H9 (cell line): ENCODE data around the gene ADCY5. TPM values are rescaled to one million over a fixed set of nuclear protein-coding genes. Genes with fewer than 3 reads are reported as not detected.

Experiments used
- DNase-seq: peaks from one replicate; pipeline ENCODE4 v3.0.0-alpha.2; 2017
- H2AFZ ChIP-seq: one replicate; pipeline ENCODE4 v1.6.1; 2013; ENCODE audit warnings: mild to moderate bottlenecking, low read length, control low read depth, moderate library complexity
- H2AK5ac ChIP-seq: 2 replicates; pipeline ENCODE4 v1.6.1; 2013; ENCODE audit warnings: low read length, control low read depth, mixed read lengths; ENCODE audit not compliant: insufficient read length
- H2BK120ac ChIP-seq: one replicate; pipeline ENCODE4 v1.6.1; 2013; ENCODE audit warnings: low read depth, mild to moderate bottlenecking, low read length, control low read depth, inconsistent platforms; ENCODE audit not compliant: poor library complexity, severe bottlenecking
- H2BK12ac ChIP-seq: 2 replicates; pipeline ENCODE4 v1.6.1; 2013; ENCODE audit warnings: low read length, control low read depth, mixed read lengths, low read depth; ENCODE audit not compliant: insufficient read length
- H2BK15ac ChIP-seq: 2 replicates; pipeline ENCODE4 v1.6.1; 2013; ENCODE audit warnings: low read depth, low read length, control low read depth
- H2BK20ac ChIP-seq: one replicate; pipeline ENCODE4 v1.6.1; 2013; ENCODE audit warnings: low read depth, mild to moderate bottlenecking, low read length, control low read depth, inconsistent platforms; ENCODE audit not compliant: poor library complexity, severe bottlenecking
- H2BK5ac ChIP-seq: 2 replicates; pipeline ENCODE4 v1.6.1; 2013; ENCODE audit warnings: low read length, control low read depth, mixed read lengths; ENCODE audit not compliant: insufficient read length
- H3K14ac ChIP-seq: 2 replicates; pipeline ENCODE4 v1.6.1; 2013; ENCODE audit warnings: low read length, control low read depth; ENCODE audit not compliant: insufficient read depth
- H3K18ac ChIP-seq: 2 replicates; pipeline ENCODE4 v1.6.1; 2013; ENCODE audit warnings: low read depth, mild to moderate bottlenecking, mixed read lengths, low read length, control low read depth; ENCODE audit not compliant: insufficient read length
- H3K23ac ChIP-seq: 2 replicates; pipeline ENCODE4 v1.6.1; 2013; ENCODE audit warnings: low read length, control low read depth, mixed read lengths, low read depth; ENCODE audit not compliant: insufficient read length
- H3K23me2 ChIP-seq: 2 replicates; pipeline ENCODE4 v1.6.1; 2013; ENCODE audit warnings: low read depth, mild to moderate bottlenecking, mixed read lengths, low read length, control low read depth; ENCODE audit not compliant: insufficient read length, poor library complexity, severe bottlenecking
- H3K27ac ChIP-seq: 2 replicates; pipeline ENCODE4 v1.5.1; 2013; ENCODE audit warnings: low read length, control low read depth, mixed read lengths, low read depth; ENCODE audit not compliant: insufficient read length
- H3K27me3 ChIP-seq: 2 replicates; pipeline ENCODE4 v1.6.1; 2013; ENCODE audit warnings: low read length, control low read depth, inconsistent platforms; ENCODE audit not compliant: insufficient read depth
- H3K4ac ChIP-seq: 2 replicates; pipeline ENCODE4 v1.6.1; 2013; ENCODE audit warnings: low read depth, mild to moderate bottlenecking, control low read depth, inconsistent platforms, low read length, moderate library complexity
- H3K4me1 ChIP-seq: 2 replicates; pipeline ENCODE4 v1.6.1; 2013; ENCODE audit warnings: low read length, control low read depth, inconsistent platforms; ENCODE audit not compliant: insufficient read depth
- H3K4me2 ChIP-seq: 2 replicates; pipeline ENCODE4 v1.6.1; 2013; ENCODE audit warnings: low read length, control low read depth, mixed read lengths; ENCODE audit not compliant: insufficient read length, insufficient read depth
- H3K56ac ChIP-seq: 2 replicates; pipeline ENCODE4 v1.6.1; 2013; ENCODE audit warnings: low read depth, mild to moderate bottlenecking, mixed read lengths, low read length, control low read depth; ENCODE audit not compliant: insufficient read length
- H3K79me1 ChIP-seq: 2 replicates; pipeline ENCODE4 v1.6.1; 2013; ENCODE audit warnings: low read depth, mild to moderate bottlenecking, moderate library complexity, low read length, control low read depth, inconsistent platforms; ENCODE audit not compliant: insufficient read depth, poor library complexity, severe bottlenecking
- H3K79me2 ChIP-seq: 2 replicates; pipeline ENCODE4 v1.6.1; 2013; ENCODE audit warnings: low read length, control low read depth, inconsistent platforms; ENCODE audit not compliant: insufficient read depth
- H3K9ac ChIP-seq: 2 replicates; pipeline ENCODE4 v1.6.1; 2013; ENCODE audit warnings: low read length, control low read depth, mixed read lengths; ENCODE audit not compliant: insufficient read length; ENCODE audit errors: extremely low read depth
- H3K9me3 ChIP-seq: one replicate; pipeline ENCODE4 v1.6.1; 2013; ENCODE audit warnings: low read depth, low read length, inconsistent platforms; ENCODE audit not compliant: control insufficient read depth
- H3T11ph ChIP-seq: one replicate; pipeline ENCODE4 v1.6.1; 2013; ENCODE audit warnings: mild to moderate bottlenecking, low read length, control low read depth, inconsistent platforms
- H4K20me1 ChIP-seq: one replicate; pipeline ENCODE4 v1.6.1; 2013; ENCODE audit not compliant: control insufficient read depth, insufficient read length, insufficient read depth
- H4K5ac ChIP-seq: 2 replicates; pipeline ENCODE4 v1.6.1; 2013; ENCODE audit warnings: low read depth, mild to moderate bottlenecking, mixed read lengths, low read length, control low read depth; ENCODE audit not compliant: insufficient read length
- H4K8ac ChIP-seq: replicated peaks from 2 replicates; pipeline ENCODE4 v1.6.1; 2013; ENCODE audit warnings: low read length, control low read depth, mixed read lengths, low read depth; ENCODE audit not compliant: insufficient read length
- H4K91ac ChIP-seq: 2 replicates; pipeline ENCODE4 v1.6.1; 2013; ENCODE audit warnings: low read depth, mild to moderate bottlenecking, moderate library complexity, mixed read lengths, low read length, control low read depth; ENCODE audit not compliant: insufficient read length
- H3K27ac Mint-ChIP-seq, 3 experiments: 2 replicates in 2 of 3; 3 replicates in 1 of 3; pipeline ENCODE4 v1.8.0; 2020 to 2021; ENCODE audit warnings: mixed read lengths in 3 of 3, mild to moderate bottlenecking in 1 of 3, moderate library complexity in 1 of 3
- H3K27me3 Mint-ChIP-seq: 2 replicates; pipeline ENCODE4 v1.8.0; 2021; ENCODE audit warnings: low read depth, mild to moderate bottlenecking, moderate library complexity, mixed read lengths
- H3K36me3 Mint-ChIP-seq, 3 experiments: 2 replicates in 2 of 3; 3 replicates in 1 of 3; pipeline ENCODE4 v1.8.0; 2020 to 2021; ENCODE audit warnings: low read depth in 3 of 3, mixed read lengths in 3 of 3; ENCODE audit not compliant: insufficient read depth in 1 of 3
- H3K4me1 Mint-ChIP-seq, 2 experiments: 2 replicates each; pipeline ENCODE4 v1.8.0; 2020; ENCODE audit warnings: mixed read lengths in 2 of 2
- H3K4me3 Mint-ChIP-seq, 2 experiments: 2 replicates in 1 of 2; 3 replicates in 1 of 2; pipeline ENCODE4 v1.8.0; 2020 to 2021; ENCODE audit warnings: mild to moderate bottlenecking in 2 of 2, mixed read lengths in 2 of 2, moderate library complexity in 1 of 2
- H3K9me3 Mint-ChIP-seq, 2 experiments: 2 replicates in 1 of 2; 3 replicates in 1 of 2; pipeline ENCODE4 v1.8.0; 2020; ENCODE audit warnings: mild to moderate bottlenecking in 2 of 2, mixed read lengths in 2 of 2, moderate library complexity in 1 of 2
- WGBS: extraction: QIAGEN DNeasy Blood & Tissue Kit; methylation state at CpG from one replicate; pipeline ENCODE4 v1.1.7; 2013; ENCODE audit warnings: missing lambda C conversion rate, low lambda C conversion rate, mixed read lengths; ENCODE audit not compliant: insufficient read length; ENCODE audit errors: extremely low coverage; 5-methylcytosine and 5-hydroxymethylcytosine counted together
- total RNA-seq: library from RNA; stranded (reverse); gene quantifications from 2 replicates; pipeline ENCODE4 v1.2.1, GENCODE V29; 2021
- TF ChIP-seq, protein P1 (sequence below): fragments of 200-600 bp; sonication (generic); conservative IDR thresholded peaks from 3 replicates; pipeline ENCODE4 v1.8.0; 2021; ENCODE audit warnings: antibody characterized with exemption, mild to moderate bottlenecking

Gene ADCY5
- total RNA-seq, 1 experiment from 2014 or later = 5.0 TPM

DNA sequence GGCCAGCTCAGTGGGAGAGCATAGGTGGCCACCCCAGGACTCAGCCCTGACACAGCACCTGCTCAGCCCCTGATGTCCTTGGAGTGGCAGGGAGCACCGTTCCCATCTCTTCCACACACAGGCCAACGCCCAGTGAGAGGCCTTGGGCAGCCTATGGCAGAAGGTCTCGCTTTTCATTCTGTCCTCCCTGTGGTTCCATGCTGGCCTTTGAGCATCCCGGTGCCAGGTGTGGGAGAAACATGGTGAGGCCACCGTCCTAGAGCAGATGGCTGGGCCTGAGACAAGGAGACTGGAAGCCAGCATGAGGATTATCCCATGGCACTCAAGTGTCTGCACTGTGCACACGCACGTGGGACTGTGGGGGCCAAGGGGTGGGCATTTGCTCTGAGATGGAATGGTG is 25.1 kb downstream of the ADCY5 start:
- Histone ChIP-seq H3K4me2 (no peak overlapping the region), H3K23ac (no peak overlapping the region), H3K23me2 (no peaks in the 10 kb centered on the region), H3K4me1 (no peaks in the 10 kb centered on the region), H2AK5ac (no peak overlapping the region), H3K27ac (no peak overlapping the region), H3K9me3 (no peaks in the 10 kb centered on the region), H2BK120ac (no peak overlapping the region), H4K8ac (no peak overlapping the region), H3K4ac (no peak overlapping the region), H3K27me3 (no peaks in the 10 kb centered on the region), H2AFZ (no peak overlapping the region), H2BK15ac (no peak overlapping the region), H3K56ac (no peak overlapping the region), H3K9ac (no peak overlapping the region), H4K91ac (no peak overlapping the region), H3K79me2 (no peaks in the 10 kb centered on the region), H3K79me1 (no peaks in the 10 kb centered on the region), H2BK12ac (no peak overlapping the region), H3K18ac (no peak overlapping the region), H3K14ac (no peak overlapping the region), H4K5ac (no peak overlapping the region), H2BK5ac (no peak overlapping the region), H2BK20ac (no peak overlapping the region), H3T11ph (no peak overlapping the region), H4K20me1 (peaks cover 3% of the 10 kb centered on the region)
- H3K36me3 Mint-ChIP-seq = no peaks in the 10 kb centered on the region
- H3K4me1 Mint-ChIP-seq = peaks cover 5 to 6% of the 10 kb centered on the region in 2 experiments; a peak in 3 of 4 replicates
- no peak for DNase-seq
- peaks cover 7% of the 10 kb centered on the region for H3K27me3 Mint-ChIP-seq
- TF ChIP-seq, protein P1, sequence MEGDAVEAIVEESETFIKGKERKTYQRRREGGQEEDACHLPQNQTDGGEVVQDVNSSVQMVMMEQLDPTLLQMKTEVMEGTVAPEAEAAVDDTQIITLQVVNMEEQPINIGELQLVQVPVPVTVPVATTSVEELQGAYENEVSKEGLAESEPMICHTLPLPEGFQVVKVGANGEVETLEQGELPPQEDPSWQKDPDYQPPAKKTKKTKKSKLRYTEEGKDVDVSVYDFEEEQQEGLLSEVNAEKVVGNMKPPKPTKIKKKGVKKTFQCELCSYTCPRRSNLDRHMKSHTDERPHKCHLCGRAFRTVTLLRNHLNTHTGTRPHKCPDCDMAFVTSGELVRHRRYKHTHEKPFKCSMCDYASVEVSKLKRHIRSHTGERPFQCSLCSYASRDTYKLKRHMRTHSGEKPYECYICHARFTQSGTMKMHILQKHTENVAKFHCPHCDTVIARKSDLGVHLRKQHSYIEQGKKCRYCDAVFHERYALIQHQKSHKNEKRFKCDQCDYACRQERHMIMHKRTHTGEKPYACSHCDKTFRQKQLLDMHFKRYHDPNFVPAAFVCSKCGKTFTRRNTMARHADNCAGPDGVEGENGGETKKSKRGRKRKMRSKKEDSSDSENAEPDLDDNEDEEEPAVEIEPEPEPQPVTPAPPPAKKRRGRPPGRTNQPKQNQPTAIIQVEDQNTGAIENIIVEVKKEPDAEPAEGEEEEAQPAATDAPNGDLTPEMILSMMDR = no peak
- H3K27ac Mint-ChIP-seq = no peak overlapping the region
- WGBS = no CpG with 5 or more reads among the region's 7 CpGs
- H3K4me3 Mint-ChIP-seq = no peak overlapping the region
- H3K9me3 Mint-ChIP-seq = no peaks in the 10 kb centered on the region; a peak in 1 of 5 replicates
